K562 (cell line): ENCODE data around the gene ZNF516.

ENCODE experiments used
- HNRNPLL ChIP-seq: fragments of 200-400 bp; formaldehyde crosslinking; IDR thresholded peaks from 2 replicates; pipeline ENCODE4 v1.6.1; 2017; ENCODE audit warnings: low read length, low read depth, mild to moderate bottlenecking; ENCODE audit not compliant: poor library complexity, severe bottlenecking
- JUNB ChIP-seq: fragments of 450-650 bp; formaldehyde crosslinking; conservative IDR thresholded peaks from 2 replicates; pipeline ENCODE4 v1.4.0; 2020; ENCODE audit warnings: mild to moderate bottlenecking
- NCOA2 ChIP-seq, 2 experiments: fragments of 450-650 bp; IDR thresholded peaks; 2 replicates each; pipeline ENCODE4 v1.6.1; 2018; ENCODE audit warnings: mild to moderate bottlenecking in 2 of 2, moderate library complexity in 1 of 2; ENCODE audit not compliant: partially characterized antibody in 2 of 2
- NELFE ChIP-seq: IDR thresholded peaks from 2 replicates; pipeline ENCODE4 v1.6.1; 2011; ENCODE audit warnings: mild to moderate bottlenecking; ENCODE audit not compliant: insufficient read depth, insufficient read length
- RBM25 ChIP-seq: fragments of 200-400 bp; formaldehyde crosslinking; IDR thresholded peaks from 2 replicates; pipeline ENCODE4 v1.6.1; 2018; ENCODE audit warnings: low read length, low read depth, moderate library complexity; ENCODE audit not compliant: severe bottlenecking
- RFX1 ChIP-seq: fragments of 450-650 bp; IDR thresholded peaks from 2 replicates; pipeline ENCODE4 v1.6.1; 2016; ENCODE audit warnings: mild to moderate bottlenecking, moderate library complexity

DNA sequence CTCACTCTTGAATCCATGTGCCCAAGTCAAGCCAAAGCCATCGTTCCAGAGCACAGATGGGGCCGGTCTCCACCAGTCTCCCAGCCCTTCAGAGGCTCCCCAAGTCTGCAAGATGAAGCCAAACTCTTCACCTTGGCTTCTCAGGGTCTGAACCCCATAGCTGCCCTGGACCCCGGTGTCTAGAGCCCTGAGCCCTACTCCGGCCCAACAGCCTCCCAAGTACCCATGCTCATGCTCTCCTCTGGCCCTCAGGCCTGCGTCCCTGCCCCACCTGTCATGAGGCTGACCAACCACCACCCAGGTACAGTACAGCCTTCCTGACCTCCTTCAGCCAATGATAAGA is 46.0 kb downstream of the ZNF516 start:
- TF ChIP-seq JUNB (CRISPR knock-in tag) (no peak), RBM25 (no peak), RFX1 (no peak), HNRNPLL (no peak), NELFE (no peak), NCOA2 (IDR thresholded peaks at IDR 0.05; ENCODE audit: partially characterized antibody in 2 of 2) (no peak)
